KMS-11 (cell line): ENCODE data around the gene NAV3.

ENCODE experiments used
- H2AFZ ChIP-seq: fragments of 200-600 bp; sonication (generic); 2 replicates; pipeline ENCODE4 v1.6.1; 2016; ENCODE audit warnings: antibody characterized with exemption, mixed run types, low read depth
- H3K27ac ChIP-seq: fragments of 200-600 bp; sonication (generic); 2 replicates; pipeline ENCODE4 v1.6.1; 2016; ENCODE audit warnings: mild to moderate bottlenecking, mixed run types
- H3K27me3 ChIP-seq: fragments of 200-600 bp; sonication (generic); 2 replicates; pipeline ENCODE4 v1.6.1; 2017; ENCODE audit warnings: mild to moderate bottlenecking, low read depth, mixed run types, moderate library complexity; ENCODE audit not compliant: insufficient read depth
- H3K36me3 ChIP-seq: fragments of 200-600 bp; sonication (generic); 2 replicates; pipeline ENCODE4 v1.6.1; 2017; ENCODE audit warnings: mild to moderate bottlenecking, mixed run types; ENCODE audit not compliant: insufficient read depth
- H3K4me1 ChIP-seq: fragments of 200-600 bp; sonication (generic); 2 replicates; pipeline ENCODE4 v1.6.1; 2016; ENCODE audit warnings: mild to moderate bottlenecking, low read depth, mixed run types; ENCODE audit not compliant: poor library complexity, severe bottlenecking
- H3K4me2 ChIP-seq: fragments of 200-600 bp; sonication (generic); 2 replicates; pipeline ENCODE4 v1.7.0; 2016; ENCODE audit warnings: mild to moderate bottlenecking, mixed run types
- H3K4me3 ChIP-seq: fragments of 200-600 bp; sonication (generic); IDR thresholded peaks from 2 replicates; pipeline ENCODE4 v1.6.1; 2017; ENCODE audit warnings: low read depth, low read length, mixed read lengths; ENCODE audit not compliant: insufficient read depth
- H3K79me2 ChIP-seq: fragments of 200-600 bp; sonication (generic); 2 replicates; pipeline ENCODE4 v1.6.1; 2016; ENCODE audit warnings: low read depth, mixed run types; ENCODE audit not compliant: insufficient read depth
- H3K9ac ChIP-seq: fragments of 200-600 bp; sonication (generic); 2 replicates; pipeline ENCODE4 v1.6.1; 2016; ENCODE audit warnings: mild to moderate bottlenecking, mixed run types
- H4K20me1 ChIP-seq: fragments of 200-600 bp; sonication (generic); 2 replicates; pipeline ENCODE4 v1.6.1; 2016; ENCODE audit warnings: mild to moderate bottlenecking, mixed run types; ENCODE audit not compliant: insufficient read depth
- TF ChIP-seq, protein P1 (sequence below): fragments of 200-600 bp; sonication (generic); conservative IDR thresholded peaks from 2 replicates; pipeline ENCODE4 v1.6.1; 2017; ENCODE audit warnings: low read depth, mild to moderate bottlenecking, antibody characterized with exemption, low read length, moderate library complexity, mixed read lengths

Gene NAV3

DNA sequence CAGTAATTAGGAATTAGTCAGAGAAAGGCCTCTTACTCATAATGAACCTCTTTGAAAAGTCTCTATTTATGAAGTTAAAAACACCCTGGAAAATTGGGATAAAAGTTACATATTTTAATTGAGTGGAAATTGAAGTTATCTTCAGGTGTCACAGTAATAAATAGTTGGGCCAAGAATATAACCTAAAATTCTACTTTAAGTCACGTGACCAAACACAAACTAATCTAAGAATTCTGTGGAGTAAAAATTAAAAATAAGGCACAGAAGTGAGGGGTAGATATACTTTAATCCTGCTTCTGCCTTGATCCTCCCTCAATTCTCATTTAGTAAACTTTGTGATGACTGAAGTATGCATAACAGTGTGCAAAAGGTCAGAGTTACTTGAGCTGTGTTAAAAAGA is 226.4 kb downstream of the NAV3 start:
- H3K27ac ChIP-seq, result no peak overlapping the region

DNA sequence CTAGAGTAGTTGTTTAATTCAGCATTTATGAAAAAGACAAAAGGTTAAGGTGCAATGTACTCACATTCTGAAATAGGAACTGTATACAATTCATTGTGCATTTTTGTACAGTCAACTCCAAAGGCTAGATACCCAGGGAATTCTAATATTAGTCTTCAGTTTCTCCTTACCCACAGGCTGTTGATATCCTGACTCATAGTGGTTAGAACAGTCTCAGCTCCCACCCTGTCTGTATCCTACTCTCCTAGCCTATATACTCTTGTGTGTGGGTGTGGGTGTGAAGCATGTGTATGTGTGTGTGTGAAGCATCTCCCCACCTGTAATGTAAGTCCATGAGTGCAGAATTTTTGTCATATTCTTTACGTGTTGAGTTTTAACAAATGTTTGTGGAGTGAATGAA is 229.5 kb downstream of the NAV3 start:
- H3K4me1 ChIP-seq, result no peaks in the 10 kb centered on the region
- no peaks in the 10 kb centered on the region for H4K20me1 ChIP-seq
- no peak overlapping the region for H3K27ac ChIP-seq
- no peak overlapping the region for H2AFZ ChIP-seq
- H3K9ac ChIP-seq, result no peak overlapping the region
- H3K79me2 ChIP-seq, result no peaks in the 10 kb centered on the region
- H3K36me3 ChIP-seq, result no peaks in the 10 kb centered on the region
- no peaks in the 10 kb centered on the region for H3K27me3 ChIP-seq
- H3K4me3 ChIP-seq, result no peak overlapping the region
- no peak overlapping the region for H3K4me2 ChIP-seq
- TF ChIP-seq, protein P1, sequence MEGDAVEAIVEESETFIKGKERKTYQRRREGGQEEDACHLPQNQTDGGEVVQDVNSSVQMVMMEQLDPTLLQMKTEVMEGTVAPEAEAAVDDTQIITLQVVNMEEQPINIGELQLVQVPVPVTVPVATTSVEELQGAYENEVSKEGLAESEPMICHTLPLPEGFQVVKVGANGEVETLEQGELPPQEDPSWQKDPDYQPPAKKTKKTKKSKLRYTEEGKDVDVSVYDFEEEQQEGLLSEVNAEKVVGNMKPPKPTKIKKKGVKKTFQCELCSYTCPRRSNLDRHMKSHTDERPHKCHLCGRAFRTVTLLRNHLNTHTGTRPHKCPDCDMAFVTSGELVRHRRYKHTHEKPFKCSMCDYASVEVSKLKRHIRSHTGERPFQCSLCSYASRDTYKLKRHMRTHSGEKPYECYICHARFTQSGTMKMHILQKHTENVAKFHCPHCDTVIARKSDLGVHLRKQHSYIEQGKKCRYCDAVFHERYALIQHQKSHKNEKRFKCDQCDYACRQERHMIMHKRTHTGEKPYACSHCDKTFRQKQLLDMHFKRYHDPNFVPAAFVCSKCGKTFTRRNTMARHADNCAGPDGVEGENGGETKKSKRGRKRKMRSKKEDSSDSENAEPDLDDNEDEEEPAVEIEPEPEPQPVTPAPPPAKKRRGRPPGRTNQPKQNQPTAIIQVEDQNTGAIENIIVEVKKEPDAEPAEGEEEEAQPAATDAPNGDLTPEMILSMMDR, result no peak

More for the DNA sequence above, 226.4 kb downstream of the NAV3 start:
- Histone ChIP-seq H3K36me3 (no peaks in the 10 kb centered on the region), H3K4me3 (no peak overlapping the region), H3K4me1 (no peaks in the 10 kb centered on the region), H2AFZ (no peak overlapping the region), H4K20me1 (no peaks in the 10 kb centered on the region), H3K9ac (no peak overlapping the region), H3K4me2 (no peak overlapping the region), H3K27me3 (no peaks in the 10 kb centered on the region), H3K79me2 (no peaks in the 10 kb centered on the region)
- TF ChIP-seq, protein P1, result no peak

DNA sequence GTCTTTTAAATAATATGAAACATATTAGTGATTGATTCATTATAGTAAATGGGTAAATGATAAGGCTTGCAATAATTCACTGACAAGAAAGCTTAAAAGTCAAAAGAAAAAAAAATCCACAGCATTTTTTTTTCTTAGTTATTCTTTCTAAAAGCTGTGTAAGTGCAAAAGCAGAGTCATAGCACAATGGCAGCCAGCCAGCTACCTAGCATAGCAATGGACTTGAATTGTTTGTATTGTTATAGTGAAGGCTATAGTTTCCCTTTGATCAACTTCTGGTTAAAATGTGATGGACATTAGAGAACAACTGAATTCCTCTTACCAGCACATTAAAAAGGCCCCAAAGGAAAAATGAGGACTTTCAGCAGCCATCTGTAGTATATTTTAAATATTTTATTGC is 232.1 kb downstream of the NAV3 start:
- H3K9ac ChIP-seq, result no peak overlapping the region
- no peaks in the 10 kb centered on the region for H4K20me1 ChIP-seq
- TF ChIP-seq, protein P1, result no peak
- no peak overlapping the region for H3K27ac ChIP-seq
- H2AFZ ChIP-seq, result no peak overlapping the region
- no peaks in the 10 kb centered on the region for H3K27me3 ChIP-seq
- no peaks in the 10 kb centered on the region for H3K79me2 ChIP-seq
- no peaks in the 10 kb centered on the region for H3K4me1 ChIP-seq
- no peaks in the 10 kb centered on the region for H3K36me3 ChIP-seq
- H3K4me2 ChIP-seq, result no peak overlapping the region
- no peak overlapping the region for H3K4me3 ChIP-seq

DNA sequence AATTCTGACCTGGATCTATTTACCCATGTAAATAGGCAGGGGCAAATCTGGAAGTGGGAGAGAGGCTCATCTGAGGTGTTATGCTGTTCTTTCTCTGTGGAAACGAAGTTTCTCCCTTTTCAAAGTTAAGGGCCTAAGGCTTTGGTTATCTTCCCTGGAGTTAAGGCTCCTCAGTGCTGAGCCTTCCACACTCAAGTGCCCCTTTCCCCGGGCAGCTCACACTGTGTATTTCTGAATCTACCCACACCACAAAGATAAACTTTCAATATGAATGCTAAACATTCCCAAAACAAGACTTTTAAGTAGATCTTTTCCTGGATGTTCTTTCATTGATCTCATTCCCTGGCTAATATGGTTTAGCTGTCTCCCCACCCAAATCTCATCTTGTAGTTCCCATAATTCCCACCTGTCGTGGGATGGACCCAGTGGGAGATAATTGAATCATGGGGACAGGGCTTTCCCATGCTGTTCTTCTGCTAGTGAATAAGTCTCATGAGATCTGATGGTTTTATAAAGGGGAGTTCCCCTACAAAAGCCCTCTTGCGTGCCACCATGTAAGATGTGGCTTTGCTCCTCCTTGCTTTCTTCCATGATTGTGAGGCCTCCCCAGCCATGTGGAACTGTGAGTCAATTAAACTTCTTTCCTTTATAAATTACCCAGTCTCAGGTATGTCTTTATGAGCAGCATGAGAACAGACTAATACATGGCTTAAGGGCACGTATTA is 251.1 kb downstream of the NAV3 start:
- Histone ChIP-seq H3K27ac (no peak overlapping the region), H4K20me1 (no peaks in the 10 kb centered on the region), H3K4me2 (no peak overlapping the region), H3K4me1 (no peaks in the 10 kb centered on the region), H3K36me3 (no peaks in the 10 kb centered on the region), H2AFZ (no peak overlapping the region), H3K79me2 (no peaks in the 10 kb centered on the region), H3K9ac (no peak overlapping the region), H3K4me3 (no peak overlapping the region), H3K27me3 (no peaks in the 10 kb centered on the region)
- TF ChIP-seq, protein P1, result no peak
